ENCODE data around the gene SIAH3.

Gene SIAH3

GRCh38 chr13:45799451-45799850, 52.1 kb downstream of the SIAH3 start:
- no peaks in the 10 kb centered on the region for H4K20me1 ChIP-seq (ENCODE audit: control insufficient read depth, insufficient read depth, low read depth, low read length)
- no peak overlapping the region for H3K4me2 ChIP-seq (ENCODE audit: low read length)
- no peaks in the 10 kb centered on the region for H3K27me3 ChIP-seq (ENCODE audit: control insufficient read depth, low read length)
- H3K79me2 ChIP-seq (ENCODE audit: control insufficient read depth, low read length) = no peaks in the 10 kb centered on the region
- no peaks in the 10 kb centered on the region for H3K9me3 ChIP-seq (ENCODE audit: control insufficient read depth, insufficient read depth, low read length)
- no peaks in the 10 kb centered on the region for H3K4me1 ChIP-seq (ENCODE audit: control insufficient read depth, low read length)
- no peaks in the 10 kb centered on the region for H3F3A ChIP-seq (ENCODE audit: control insufficient read depth, insufficient read depth)
- H3K4me3 ChIP-seq (ENCODE audit: low read length) = no peak overlapping the region
- no peaks in the 10 kb centered on the region for H3K36me3 ChIP-seq (ENCODE audit: control insufficient read depth, low read length)
- no peak overlapping the region for H3K27ac ChIP-seq (ENCODE audit: low read depth, low read length)
- TF ChIP-seq CTCF (IDR thresholded peaks at IDR 0.05; ENCODE audit: low read depth, low read length, poor library complexity, severe bottlenecking) = no peak
- no peak for TF ChIP-seq EZH2phosphoT487 (IDR thresholded peaks at IDR 0.05; ENCODE audit: borderline replicate concordance, low read length)
- H3K9me2 ChIP-seq (replicated peaks; ENCODE audit: control insufficient read depth, low read length) = no peaks in the 10 kb centered on the region

- Histone ChIP-seq H3F3A (ENCODE audit: control insufficient read depth, insufficient read depth) (no peaks in the 10 kb centered on the region), H3K9me2 (replicated peaks; ENCODE audit: control insufficient read depth, low read length) (no peaks in the 10 kb centered on the region), H3K4me2 (ENCODE audit: low read length) (no peak overlapping the region), H3K27ac (ENCODE audit: low read depth, low read length) (no peak overlapping the region), H3K79me2 (ENCODE audit: control insufficient read depth, low read length) (no peaks in the 10 kb centered on the region), H3K4me3 (ENCODE audit: low read length) (no peak overlapping the region), H3K36me3 (ENCODE audit: control insufficient read depth, low read length) (no peaks in the 10 kb centered on the region), H3K27me3 (ENCODE audit: control insufficient read depth, low read length) (no peaks in the 10 kb centered on the region), H4K20me1 (ENCODE audit: control insufficient read depth, insufficient read depth, low read depth, low read length) (no peaks in the 10 kb centered on the region), H3K4me1 (ENCODE audit: control insufficient read depth, low read length) (no peaks in the 10 kb centered on the region), H3K9me3 (ENCODE audit: control insufficient read depth, insufficient read depth, low read length) (no peaks in the 10 kb centered on the region)
- TF ChIP-seq CTCF (IDR thresholded peaks at IDR 0.05; ENCODE audit: low read depth, low read length, poor library complexity, severe bottlenecking) = no peak
- TF ChIP-seq EZH2phosphoT487 (IDR thresholded peaks at IDR 0.05; ENCODE audit: borderline replicate concordance, low read length) = no peak
Measured at GRCh38 chr13:45798851-45799250, 52.7 kb downstream of the SIAH3 start.

- no peaks in the 10 kb centered on the region; the same call in 1 of the 2 replicates for H3K9me3 ChIP-seq (ENCODE audit: control insufficient read depth, insufficient read depth, low read length)
- no peaks in the 10 kb centered on the region for H3K79me2 ChIP-seq (ENCODE audit: control insufficient read depth, low read length)
- no peak overlapping the region for H3K4me2 ChIP-seq (ENCODE audit: low read length)
- TF ChIP-seq EZH2phosphoT487 (IDR thresholded peaks at IDR 0.05; ENCODE audit: borderline replicate concordance, low read length) (no peak), CTCF (IDR thresholded peaks at IDR 0.05; ENCODE audit: low read depth, low read length, poor library complexity, severe bottlenecking) (no peak)
- H3K4me3 ChIP-seq (ENCODE audit: low read length) = no peak overlapping the region
- H3K27ac ChIP-seq (ENCODE audit: low read depth, low read length) = no peak overlapping the region
- no peaks in the 10 kb centered on the region for H3K9me2 ChIP-seq (replicated peaks; ENCODE audit: control insufficient read depth, low read length)
- H3K27me3 ChIP-seq (ENCODE audit: control insufficient read depth, low read length) = no peaks in the 10 kb centered on the region
- no peaks in the 10 kb centered on the region for H3F3A ChIP-seq (ENCODE audit: control insufficient read depth, insufficient read depth)
- H3K4me1 ChIP-seq (ENCODE audit: control insufficient read depth, low read length) = no peaks in the 10 kb centered on the region
- no peaks in the 10 kb centered on the region for H3K36me3 ChIP-seq (ENCODE audit: control insufficient read depth, low read length)
- no peaks in the 10 kb centered on the region for H4K20me1 ChIP-seq (ENCODE audit: control insufficient read depth, insufficient read depth, low read depth, low read length)
Measured at GRCh38 chr13:45796426-45797235, 54.9 kb downstream of the SIAH3 start.
